Erythroblast (primary cell): ENCODE data around the gene PLEKHJ1.

Experiments
- GATA1 ChIP-seq: IDR thresholded peaks from 2 replicates; pipeline ENCODE4 v1.6.1; 2011; ENCODE audit warnings: low read depth, mild to moderate bottlenecking, control low read depth, low read length, moderate library complexity
- POLR2A ChIP-seq: IDR thresholded peaks from 2 replicates; pipeline ENCODE4 v1.6.1; 2011; ENCODE audit warnings: mild to moderate bottlenecking, low read length

- TF ChIP-seq POLR2A (no peak), GATA1 (no peak)
Observed at GRCh38 chr19:2195914-2196313, 40.2 kb downstream of the PLEKHJ1 start.
